GM21825 (cell line): ENCODE data around the gene LANCL3.
"Not testable (repeated sequence)": the region's sequence is repeated elsewhere in the genome, so short reads cannot be mapped to it uniquely, and the experiment has no call there.

Experiments used
- ATAC-seq: cut with Tn5 transposase; IDR thresholded peaks from one replicate; pipeline ENCODE4 v1.9.1; 2021; ENCODE audit warnings: mild to moderate bottlenecking, moderate library complexity; ENCODE audit not compliant: unreplicated experiment

Gene LANCL3

DNA sequence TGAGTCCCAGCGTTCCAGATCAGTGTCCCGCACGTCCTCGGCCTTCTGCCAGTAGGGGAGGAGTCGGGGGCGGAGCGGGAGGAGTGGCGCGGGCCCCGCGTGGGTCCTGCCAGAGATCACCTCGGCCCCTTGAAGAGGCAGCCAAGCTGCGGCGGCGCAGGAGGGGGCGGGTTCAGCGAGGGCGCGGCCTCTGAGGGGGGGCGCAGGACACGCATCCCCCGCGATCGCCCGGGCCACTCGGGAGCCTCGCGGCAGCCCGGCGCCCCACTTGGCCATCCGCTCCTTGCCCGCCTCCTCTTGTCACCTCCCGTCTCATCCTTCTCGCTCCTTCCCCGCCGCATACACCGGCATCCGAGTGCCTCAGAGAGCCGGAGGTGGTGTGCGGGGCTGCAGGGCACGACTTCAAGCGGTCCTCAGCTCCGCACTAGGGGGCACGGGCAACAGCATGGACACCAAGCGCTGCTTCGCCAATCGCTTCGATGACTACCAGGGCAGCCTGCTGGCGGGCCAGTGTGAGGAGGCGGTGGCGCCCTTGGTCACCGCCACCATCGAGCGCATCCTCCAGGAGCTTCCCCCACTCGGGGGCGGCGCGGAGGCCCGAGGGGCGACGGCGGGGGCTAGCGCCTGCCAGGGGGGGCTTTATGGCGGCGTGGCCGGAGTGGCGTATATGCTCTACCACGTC, at the start of gene LANCL3:
TSS of gene LANCL3 (plus strand) at position 236 of the 682 bp plus-strand sequence. CDS start at position 446, 210 bp downstream.
- ATAC-seq = not testable (repeated sequence)

DNA sequence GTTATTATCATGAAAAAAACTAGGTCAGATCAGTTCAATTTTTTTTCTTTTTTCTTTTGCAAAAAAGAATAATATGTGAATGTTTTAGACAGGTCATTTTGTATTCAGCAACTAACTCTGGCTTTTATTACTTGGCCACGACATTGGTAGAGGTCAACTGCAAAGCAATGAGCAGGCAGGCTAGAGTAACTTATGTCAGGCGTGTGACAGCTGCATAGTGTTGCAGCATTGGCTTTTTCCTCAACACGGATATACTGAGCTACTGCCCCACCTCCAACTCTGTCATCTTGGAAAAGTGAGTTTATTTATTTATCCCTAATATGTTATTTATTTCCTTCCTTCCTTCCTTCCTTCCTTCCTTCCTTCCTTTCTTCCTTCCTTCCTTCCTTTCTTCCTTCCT, 47.8 kb upstream of the LANCL3 start:
- not testable (repeated sequence) for ATAC-seq

DNA sequence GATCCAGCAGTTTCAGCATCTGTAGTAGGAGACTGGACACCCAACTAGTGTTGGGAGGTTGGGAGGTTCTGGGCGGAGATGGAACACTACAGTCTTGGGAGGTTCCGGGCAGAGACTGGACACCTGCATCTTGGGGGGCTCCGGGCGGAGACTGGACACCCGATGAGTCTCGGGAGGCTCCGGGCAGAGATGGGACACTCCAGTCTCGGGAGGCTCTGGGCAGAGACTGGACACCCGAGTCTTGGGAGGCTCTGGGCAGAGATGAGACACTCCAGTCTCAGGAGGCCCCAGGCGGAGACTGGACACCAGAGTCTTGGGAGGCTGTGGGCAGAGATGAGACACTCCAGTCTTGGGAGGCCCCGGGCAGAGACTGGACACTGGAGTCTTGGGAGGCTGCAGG, 29.5 kb upstream of the LANCL3 start:
- no peak for ATAC-seq

DNA sequence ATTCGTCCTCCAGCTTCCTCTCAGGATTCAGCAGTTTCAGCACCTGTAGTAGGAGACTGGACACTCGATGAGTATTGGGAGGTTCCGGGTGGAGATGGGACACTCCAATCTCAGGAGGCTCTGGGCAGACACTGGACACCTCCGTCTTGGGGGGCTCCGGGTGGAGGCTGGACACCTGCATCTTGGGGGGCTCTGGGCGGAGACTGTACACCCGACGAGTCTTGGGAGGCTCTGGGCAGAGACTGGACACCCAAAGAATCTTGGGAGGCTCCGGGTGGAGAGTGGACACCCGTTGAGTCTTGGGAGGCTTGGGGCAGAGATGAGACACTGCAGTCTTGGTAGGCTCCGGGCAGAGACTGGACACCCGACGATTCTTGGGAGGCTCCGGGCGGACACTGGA, 28.7 kb upstream of the LANCL3 start:
- ATAC-seq = no peak

DNA sequence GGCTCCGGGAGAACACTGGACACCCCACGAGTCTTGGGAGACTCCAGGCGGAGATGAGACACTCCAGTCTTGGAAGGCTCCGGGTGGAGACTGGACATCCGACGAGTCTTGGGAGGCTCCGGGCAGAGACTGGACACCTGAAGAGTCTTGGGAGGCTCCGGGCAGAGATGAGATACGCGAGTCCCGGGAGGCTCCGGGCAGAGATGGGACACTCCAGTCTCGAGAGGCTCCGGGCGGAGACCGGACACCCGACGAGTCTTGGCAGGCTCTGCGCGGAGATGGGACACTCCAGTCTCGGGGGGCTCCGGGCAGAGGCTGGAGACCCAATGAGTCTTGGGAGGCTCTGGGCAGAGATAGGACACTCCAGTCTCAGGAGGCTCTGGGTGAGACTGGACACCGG, 28.1 kb upstream of the LANCL3 start:
- no peak for ATAC-seq

DNA sequence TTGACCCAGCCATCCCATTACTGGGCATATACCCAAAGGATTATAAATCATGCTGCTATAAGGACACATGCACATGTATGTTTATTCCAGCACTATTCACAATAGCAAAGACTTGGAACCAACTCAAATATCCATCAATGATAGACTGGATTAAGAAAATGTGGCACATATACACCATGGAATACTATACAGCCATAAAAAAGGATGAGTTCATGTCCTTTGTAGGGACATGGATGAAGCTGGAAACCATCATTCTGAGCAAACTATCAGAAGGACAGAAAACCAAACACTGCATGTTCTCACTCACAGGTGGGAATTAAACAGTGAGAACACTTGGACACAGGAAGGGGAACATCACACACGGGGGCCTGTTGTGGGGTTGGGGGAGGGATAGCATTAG, 26.9 kb upstream of the LANCL3 start:
- ATAC-seq = not testable (repeated sequence)

DNA sequence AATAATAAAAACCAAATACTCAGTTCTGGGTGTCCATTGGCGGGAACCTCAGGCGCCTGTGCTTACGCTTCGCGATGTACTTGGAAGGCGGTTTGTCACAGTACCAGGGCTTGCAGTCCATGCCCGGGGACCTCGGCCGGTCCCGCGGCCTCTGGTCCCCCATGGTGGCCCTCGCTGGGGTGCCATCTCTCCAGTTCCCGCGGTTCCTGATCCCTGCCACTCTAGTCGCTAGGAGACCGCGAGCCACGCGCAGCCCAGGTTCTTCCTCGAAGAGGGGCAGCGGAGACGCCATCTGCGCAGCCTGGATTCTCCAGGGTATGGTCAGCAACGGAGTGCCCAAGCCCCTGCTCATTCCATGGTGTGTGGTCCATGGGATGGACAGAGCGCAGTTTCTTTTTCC, 26.4 kb upstream of the LANCL3 start:
- ATAC-seq = no peak

DNA sequence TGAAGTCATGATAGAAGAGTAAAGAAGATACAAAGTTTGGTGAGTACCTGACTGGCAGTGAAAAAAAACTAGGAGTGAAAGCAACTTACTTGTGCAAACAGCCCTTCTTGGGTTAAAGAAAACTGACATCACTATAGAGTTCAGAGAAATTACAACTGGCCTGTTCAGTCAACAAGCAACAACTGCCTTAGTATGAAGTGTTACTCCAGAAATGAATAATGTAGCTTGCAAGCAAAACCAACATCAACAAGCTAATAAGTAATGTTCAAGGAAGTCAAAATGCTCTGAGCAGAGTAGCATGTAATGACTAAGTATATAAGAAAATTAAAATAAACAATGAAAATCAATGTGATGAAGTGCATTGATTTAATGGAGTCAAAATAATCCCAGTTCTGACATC, 21.8 kb upstream of the LANCL3 start:
- not testable (repeated sequence) for ATAC-seq

DNA sequence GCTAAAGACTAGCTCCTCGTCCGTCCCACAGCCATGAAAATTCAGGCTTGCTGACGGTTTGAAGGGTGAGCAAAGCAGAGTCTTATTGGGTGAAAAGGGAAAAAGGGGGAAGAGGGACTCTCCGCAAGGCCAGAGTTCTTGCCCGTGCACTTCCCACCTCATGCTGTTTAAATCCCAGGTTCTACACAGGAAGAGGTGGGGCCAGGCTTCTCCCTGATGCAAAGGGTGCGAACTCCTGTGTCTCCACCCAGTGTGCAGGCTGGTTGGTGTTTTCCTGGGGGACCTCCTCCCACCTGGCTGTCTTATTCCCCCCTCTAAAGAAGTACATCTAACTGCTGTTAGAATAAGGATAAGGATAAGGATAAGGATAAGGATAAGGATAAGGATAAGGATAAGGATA, 18.0 kb upstream of the LANCL3 start:
- ATAC-seq = no peak

DNA sequence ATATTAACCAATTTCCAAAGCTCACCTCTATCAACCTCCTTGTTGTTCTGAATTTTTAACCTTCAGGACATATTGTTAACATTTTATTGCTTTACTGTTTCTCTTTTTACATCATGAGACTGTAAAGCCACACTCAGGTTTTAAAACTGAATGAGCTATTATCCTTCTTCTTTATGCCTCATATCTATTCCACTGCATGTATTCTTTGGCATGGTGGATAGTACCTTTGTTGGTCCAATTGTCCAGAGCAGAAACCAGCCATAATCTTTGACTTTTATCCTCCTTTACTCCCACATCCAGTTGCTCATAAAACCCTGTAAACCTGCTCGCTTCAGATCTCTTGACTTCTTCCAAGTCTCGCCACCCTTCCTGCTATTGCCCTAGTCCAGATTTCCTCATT, 6.2 kb upstream of the LANCL3 start:
- not testable (repeated sequence) for ATAC-seq

DNA sequence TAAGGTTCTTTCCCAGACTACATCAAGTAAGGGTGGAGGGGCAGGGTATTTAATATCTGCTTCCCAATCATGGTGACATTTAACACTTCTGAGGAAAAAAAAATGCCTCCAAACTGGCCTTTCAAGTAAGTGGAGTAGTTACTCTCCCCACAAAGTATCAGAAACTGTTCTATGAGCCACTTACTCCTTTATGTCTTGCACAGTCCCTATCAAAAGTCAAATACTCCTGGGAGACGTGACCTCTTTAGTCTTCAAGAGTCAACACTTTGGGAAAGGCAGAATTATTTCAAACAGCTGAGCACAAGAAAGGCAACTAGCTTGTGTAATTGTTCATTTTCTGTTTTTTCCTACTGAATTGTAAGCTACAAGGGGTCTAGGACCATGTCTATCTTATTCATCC, 1.1 kb upstream of the LANCL3 start:
- ATAC-seq = not testable (repeated sequence)

DNA sequence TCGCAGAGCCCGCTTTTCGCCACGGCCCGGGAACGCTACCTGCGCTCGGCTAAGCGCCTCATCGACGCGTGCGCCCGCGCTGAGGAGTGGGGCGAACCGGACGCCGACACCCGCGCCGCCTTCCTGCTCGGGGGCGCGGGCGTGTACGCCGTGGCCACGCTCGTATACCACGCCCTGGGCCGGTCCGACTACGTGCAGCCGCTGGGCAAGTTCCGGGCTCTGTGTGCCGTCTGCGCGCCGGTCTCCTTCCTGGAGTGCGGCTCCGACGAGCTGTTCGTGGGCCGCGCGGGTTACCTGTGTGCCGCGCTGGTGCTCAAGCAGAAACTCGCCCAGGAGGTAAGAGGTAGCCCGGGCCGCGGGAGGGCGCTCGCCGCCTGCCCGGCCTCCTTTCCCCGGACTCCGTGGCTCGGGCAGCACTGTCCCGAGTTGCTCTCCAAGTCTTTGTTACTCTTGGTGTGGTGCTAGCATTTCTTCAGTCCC, 687 bp downstream of the LANCL3 start:
- ATAC-seq = not testable (repeated sequence)

DNA sequence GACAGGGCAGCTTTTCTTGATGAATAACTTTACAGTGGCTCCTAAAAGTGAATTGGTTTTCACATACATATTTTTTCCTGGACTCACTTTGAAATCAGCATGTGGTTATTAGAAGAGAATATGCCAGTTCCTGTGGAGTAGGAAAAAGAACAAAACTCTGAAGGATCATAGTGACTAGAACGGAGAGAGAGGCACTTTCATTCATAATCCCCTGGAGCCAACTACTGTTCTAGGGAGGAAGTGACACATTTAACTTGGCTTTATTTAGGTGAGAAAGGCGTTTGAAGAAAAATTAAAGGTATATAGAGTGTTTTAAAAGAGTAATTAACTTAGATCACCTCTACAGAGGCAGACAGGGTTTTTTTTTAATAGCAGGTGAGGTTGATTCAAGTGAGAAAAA, 1.7 kb downstream of the LANCL3 start:
- not testable (repeated sequence) for ATAC-seq

DNA sequence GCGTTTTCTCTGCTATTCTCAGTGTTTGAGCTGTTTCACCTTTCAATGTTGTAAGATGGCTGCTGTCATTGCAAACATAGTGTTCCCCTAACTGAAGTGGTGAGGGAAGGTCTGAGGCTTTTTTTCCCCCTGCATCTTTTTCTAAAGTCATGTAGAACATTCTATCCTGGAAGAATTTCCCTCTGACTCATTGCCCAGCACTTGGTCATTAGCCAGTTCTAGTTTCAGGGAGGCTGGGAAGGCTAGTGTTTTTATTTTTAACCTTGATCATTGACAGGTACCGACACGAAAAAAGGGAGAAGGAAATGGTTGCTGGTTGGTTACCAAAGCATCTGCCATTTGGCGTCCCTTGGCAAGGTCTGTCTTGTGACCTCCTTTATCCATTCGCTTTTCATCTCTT, 6.6 kb downstream of the LANCL3 start:
- no peak for ATAC-seq

DNA sequence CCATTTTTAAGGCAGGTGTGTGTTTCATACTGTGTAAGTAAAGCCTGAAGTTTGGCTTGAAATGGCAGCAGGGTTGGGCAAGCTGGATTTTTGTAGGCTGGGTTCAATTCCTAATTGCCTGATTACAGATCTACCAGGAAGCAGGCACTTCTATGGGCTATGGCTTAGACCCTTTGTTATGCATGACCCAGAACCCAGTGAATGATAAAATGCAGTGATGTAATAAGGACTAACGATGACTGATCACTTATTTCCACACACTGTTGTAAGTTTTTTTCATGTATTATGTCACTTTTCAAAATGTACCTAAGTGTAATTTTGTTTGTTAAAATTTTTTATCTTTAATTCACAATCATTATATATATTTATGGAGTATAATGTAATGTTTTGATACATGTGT, 8.6 kb downstream of the LANCL3 start:
- no peak for ATAC-seq

DNA sequence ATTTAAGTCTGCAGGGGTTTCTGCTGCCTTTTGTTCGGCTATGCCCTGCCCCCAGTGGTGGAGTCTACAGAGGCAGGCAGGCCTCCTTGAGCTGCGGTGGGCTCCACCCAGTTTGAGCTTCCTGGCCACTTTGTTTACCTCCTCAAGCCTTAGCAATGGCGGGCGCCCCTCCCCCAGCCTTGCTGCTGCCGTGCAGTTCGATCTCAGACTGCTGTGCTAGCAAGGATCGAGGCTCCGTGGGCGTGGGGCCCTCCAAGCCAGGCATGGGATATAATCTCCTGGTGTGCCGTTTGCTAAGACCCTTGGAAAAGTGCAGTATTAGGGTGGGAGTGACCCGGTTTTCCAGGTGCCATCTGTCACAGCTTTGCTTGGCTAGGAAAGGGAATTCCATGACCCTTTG, 15.9 kb downstream of the LANCL3 start:
- ATAC-seq = not testable (repeated sequence)

DNA sequence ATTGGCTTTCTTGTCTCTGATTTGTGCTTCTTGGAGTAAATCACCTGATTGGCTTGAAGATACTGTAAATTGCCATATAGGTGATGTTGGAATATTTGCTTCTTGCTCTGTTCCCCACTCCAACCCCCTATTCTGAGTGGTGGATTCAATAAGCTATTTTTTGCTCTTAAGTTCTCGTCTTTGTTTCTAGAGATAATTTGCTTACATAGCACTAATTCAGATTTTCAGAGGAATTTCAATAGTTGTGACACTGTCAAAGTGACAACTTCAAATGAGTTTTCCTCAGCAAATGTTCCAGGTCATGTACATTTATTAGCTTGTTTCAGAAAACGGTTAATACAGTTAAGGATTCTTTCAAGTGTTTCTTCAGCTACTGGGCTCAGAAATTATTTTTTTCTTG, 18.6 kb downstream of the LANCL3 start:
- ATAC-seq = no peak

DNA sequence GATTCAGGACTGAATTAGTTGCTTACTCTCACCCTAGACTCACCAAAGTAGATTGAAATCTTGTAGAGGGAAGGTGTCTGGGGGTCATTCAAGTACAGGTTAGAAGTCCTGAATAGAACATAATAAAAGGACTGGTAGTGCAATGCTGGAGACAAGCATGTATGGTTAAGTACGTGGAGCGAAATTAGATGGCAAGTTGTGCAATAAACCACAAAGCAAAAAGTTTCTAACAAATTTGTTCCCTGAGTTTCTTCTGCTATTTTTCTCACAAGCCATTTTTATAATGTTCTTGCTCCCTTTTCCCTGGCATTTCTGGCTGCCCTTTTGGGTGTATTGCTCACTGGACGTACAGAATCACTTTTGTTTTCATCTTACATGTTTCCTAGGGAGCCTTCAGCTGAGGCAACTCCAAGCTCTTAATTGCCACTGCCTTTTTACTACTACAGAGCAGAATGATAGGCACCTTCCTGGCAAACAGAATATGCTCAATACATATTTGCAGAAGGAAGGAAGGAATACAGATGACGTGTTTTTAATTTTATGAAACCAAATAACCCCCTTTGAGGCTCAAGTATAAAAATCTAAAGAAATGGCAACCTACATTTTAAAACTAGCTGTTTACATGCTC, 23.4 kb downstream of the LANCL3 start:
- ATAC-seq = no peak

DNA sequence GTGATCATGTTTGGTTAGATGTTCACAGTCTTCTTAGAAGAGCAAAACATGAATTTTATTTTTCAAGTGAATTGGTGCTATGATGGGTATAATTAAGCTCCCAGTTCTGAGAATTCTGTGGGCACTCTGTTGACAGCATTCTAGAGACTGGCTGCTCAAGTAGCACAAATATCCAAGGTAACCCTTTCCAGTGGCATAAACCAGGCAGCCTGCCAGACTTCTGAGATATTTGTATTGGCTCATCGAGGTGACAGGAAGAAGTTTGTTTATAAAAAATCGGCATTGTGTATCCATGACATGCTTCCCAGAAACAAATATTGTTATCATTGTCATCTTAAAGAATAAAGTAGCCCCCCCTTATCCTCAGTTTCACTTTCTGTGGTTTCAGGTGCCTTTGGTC, 28.3 kb downstream of the LANCL3 start:
- ATAC-seq = no peak

DNA sequence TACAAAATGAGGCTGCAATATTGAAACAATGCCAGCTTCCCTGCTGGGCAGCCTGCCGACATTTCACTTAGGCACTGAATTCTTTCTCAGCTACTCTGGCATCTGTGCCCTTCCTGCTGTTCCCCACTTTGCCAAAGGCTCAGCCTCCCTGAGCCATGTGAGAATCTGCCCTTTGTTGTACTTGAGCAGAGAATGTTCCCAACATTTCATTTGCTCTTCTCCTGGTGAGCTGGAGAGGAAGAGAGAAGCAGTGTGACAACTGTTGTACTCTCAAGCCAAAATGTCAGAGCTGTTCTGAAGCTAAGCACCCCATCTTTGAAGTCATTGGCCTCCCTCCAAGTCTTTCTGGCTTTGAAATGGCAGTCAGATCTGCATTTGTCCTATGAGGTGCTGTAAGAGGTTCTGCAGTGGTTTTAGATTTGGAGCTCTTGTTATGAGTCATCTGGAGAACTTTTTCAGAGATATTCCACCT, 32.5 kb downstream of the LANCL3 start:
- no peak for ATAC-seq

DNA sequence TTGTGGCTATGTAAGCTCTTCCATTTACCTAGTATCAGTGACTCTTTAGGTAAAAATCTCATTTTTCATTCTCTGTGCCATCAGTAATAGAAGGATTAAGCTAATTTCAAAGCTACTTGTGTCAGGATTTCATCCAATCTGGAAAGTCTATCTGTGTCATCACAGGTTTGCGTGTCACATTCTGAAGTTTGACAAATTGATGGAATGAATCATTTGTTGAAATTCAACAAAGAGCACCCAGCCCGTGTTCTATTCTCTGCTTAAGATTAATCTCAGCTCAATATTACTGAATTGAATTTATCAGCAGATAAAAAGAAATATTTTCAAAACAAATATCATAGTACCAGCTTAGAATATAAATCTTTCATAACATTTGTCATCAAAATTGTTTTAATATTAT, 35.8 kb downstream of the LANCL3 start:
- no peak for ATAC-seq

DNA sequence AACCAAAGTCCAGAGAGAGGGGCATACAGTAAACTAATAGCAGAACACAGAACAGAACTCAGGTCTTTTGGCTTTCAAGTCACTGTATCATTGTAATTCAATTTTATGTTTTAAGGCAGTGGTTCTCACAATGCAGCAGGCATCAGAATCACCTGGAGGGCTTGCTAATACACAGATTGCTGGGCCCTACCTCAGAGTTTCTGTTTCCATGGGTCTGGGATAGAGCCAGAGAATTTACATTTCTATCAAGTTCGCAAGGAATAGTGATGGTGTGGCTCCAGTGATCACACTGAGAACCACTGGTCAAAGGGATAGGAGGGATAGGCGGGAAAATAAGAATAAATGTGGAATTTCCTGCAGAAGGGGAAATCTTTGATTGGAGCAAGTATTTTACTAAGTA, 36.7 kb downstream of the LANCL3 start:
- no peak for ATAC-seq
